ENCODE measurements around the gene CUL9.

Gene CUL9

GRCh38 chr6:43258180-43258579, 76.2 kb downstream of the CUL9 start:
- DNase-seq, result no peak

GRCh38 chr6:43258807-43259686, 77.1 kb downstream of the CUL9 start:
- no peak for DNase-seq

- no peak for DNase-seq
These were observed 78.8 kb downstream of the CUL9 start for GRCh38 chr6:43260791-43261190.

DNA sequence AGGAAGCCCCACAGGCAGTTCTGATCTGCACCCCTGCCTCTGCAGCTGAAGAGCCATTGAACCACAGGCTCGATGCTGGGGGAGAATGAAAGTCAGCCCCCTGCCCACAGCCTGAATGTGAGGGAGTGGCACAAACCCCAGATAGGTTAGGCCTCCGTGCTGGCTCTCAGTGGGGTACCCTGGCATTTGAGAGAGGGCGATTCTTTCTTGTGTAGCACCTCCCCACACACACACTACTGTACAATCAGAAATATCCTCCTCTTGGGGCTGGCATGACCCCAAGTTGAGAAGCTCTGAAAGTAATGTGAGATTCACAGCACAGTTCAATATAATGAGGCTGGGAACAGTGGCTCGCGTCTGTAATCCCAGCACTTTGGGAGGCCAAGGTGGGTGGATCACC, 79.2 kb downstream of the CUL9 start:
- DNase-seq, result no peak

DNA sequence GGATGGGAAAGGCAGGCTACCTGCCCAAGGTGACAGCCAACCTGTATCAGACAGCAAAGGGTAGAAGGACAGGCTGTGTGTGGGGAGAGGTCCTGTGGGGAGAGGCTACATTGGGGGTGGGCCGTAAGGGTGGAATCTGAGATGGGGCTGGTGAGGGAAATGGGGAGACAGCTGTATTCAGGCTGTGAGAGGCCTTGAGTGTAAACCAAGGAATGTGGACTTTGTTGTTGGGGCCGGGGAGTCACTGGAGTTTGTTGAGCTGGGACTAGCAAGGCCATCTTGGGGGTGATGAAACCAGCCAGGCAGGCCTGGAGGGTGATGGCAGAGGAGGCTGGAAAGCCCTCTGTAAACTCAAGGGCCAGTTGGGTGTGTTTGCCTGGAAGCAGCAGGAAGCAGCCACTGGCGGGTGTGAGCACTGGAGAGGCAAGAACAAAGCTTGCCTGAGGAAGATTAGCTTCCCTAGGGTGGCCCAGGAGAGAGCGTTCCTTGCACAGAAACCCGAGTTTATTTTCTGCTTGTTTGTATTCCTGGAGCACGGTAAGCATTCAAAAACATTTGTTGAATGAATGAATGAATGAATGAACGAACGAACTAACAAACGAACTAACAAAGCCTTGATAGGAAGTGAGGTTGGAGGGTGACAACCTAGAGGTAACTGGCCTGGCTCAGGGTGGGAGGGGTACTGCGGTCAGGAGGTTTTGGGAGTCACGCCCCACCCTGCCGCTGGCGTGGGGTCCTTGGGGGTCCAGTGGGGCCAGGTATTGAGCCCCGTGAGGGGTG, 80.2 kb downstream of the CUL9 start:
- DNase-seq, result no peak

- DNase-seq, result no peak
These were observed 80.9 kb downstream of the CUL9 start for GRCh38 chr6:43262780-43263313.

DNA sequence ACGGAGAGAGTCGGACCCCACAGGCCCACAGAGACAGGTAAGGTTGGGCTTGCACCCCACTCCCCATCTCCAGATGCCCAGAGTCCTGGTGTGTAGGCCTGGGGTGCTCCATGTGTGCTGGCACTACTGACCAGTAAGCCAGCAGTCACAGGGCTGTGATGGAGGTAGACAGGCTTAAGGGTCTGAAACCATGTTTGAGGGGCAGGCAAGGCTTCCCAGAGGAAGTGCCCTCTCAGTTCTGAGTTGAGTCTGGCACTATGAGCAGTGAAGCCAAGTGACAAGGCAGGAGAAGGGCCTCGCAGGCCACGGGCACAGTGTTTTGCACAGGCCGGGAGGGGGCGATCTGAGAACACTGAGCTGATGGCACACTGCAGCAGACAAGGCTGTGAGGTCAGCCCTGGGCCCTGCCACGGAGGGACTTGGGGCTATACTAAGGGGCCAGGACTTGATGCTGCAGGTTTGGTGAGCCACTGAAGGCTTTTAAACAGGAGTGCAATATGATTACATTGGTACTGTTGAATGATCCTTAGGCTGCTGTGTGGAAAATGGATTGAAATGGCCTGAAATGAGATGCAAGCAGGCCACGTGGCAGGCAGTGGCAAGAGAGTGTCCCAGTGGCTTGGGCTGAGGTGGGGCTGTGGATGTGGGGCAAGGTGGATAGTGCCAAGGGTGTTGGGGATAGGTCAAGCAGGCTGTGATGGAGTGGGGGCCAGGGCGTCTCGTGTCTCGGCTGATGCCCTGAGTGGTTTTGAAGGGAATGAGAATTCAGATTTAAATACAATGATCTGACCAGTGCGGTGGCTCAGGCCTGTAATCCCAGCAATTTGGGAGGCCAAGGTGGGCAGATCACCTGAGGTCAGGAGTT, 81.5 kb downstream of the CUL9 start:
- DNase-seq, result no peak

DNA sequence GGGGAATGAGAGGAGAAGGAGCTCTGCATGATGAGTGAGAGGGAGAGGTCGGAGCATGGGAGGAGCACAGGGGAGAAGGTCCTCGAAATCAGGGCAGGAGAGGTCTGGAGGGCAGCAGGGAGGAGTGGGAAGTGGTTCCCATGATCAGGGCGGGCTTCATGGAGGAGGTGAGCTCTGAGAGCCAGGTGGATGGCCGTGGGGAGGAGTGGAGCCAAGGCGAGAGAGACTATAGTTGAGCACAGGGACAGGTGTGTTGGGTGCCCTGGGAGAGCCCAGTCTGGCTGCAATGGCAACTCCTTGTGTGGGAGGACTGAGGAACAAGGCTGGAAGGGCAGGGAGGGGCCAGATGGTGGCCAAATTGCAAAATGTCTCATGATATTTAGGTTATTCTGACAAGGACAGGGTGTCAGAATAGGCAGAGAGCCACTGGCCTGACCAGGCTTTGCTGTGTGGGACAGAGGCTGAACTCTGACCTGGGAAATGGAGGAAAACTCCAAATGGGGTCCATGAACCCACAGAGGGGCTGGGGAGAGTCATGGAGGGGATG, 82.7 kb downstream of the CUL9 start:
- no peak for DNase-seq

DNA sequence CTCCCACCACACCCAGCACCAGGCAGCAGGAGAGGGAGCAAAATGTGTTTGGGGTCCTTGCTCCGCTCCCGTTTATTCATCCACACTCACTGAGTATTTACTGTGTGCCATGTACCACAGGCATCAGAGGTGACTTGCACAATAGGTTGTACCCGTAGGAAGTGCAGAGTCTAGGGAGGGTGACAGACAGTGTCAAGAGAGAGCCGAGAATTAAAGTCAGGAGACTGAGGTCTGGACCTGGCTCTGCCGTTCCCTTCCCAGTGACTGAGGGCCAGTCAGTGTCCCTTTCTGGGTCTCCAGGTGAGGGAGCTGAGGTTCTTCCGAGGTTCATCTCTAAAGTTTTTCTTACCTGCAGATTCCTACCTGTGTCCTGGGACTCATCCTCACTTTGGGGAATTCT, 83.6 kb downstream of the CUL9 start:
- DNase-seq, result no peak

GRCh38 chr6:43267619-43268354, 85.8 kb downstream of the CUL9 start:
- DNase-seq, result no peak

GRCh38 chr6:43268355-43268700, 86.3 kb downstream of the CUL9 start:
- DNase-seq, result no peak

DNA sequence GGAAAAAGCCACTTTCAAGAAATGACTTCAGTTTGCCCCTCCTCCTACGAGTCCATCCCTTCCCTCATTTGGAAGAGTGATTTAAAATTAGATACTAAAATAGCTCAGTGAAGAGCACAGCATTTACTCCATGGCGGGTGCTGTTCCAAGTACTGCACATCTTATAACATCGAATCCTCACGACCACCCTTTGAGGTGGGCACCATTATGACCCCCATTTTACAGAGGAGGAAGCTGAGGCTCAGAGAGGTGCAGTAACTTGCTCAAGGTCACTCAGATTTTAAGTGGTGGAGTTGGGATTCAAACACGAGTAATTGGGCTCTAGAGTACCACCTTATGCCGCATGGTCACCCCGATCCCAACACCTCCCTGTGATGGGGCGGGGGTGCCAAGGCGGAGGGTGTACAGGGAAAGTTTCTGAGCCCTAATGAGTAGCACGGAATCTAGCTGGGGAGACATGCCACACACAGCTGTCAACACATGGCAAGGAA, 86.8 kb downstream of the CUL9 start:
- DNase-seq, result no peak

GRCh38 chr6:43269273-43270007, 87.4 kb downstream of the CUL9 start:
- DNase-seq, result no peak

- no peak for DNase-seq
These were observed 89.3 kb downstream of the CUL9 start for GRCh38 chr6:43271103-43271815.

- no peak for DNase-seq
These were observed 89.9 kb downstream of the CUL9 start for GRCh38 chr6:43271944-43272343.

GRCh38 chr6:43273707-43274106, 91.7 kb downstream of the CUL9 start:
- DNase-seq, result no peak

Data from NCI-H2171 (cell line).